H9 (cell line): Measurements from ENCODE around the gene GPALPP1. TPM values are rescaled to one million over a fixed set of nuclear protein-coding genes. Genes with fewer than 3 reads are reported as not detected.

Source experiments
- DNase-seq: peaks from one replicate; pipeline ENCODE4 v3.0.0-alpha.2; 2017
- H2AFZ ChIP-seq: one replicate; pipeline ENCODE4 v1.6.1; 2013; ENCODE audit warnings: mild to moderate bottlenecking, low read length, control low read depth, moderate library complexity
- H2AK5ac ChIP-seq: 2 replicates; pipeline ENCODE4 v1.6.1; 2013; ENCODE audit warnings: low read length, control low read depth, mixed read lengths; ENCODE audit not compliant: insufficient read length
- H2BK120ac ChIP-seq: one replicate; pipeline ENCODE4 v1.6.1; 2013; ENCODE audit warnings: low read depth, mild to moderate bottlenecking, low read length, control low read depth, inconsistent platforms; ENCODE audit not compliant: poor library complexity, severe bottlenecking
- H2BK12ac ChIP-seq: 2 replicates; pipeline ENCODE4 v1.6.1; 2013; ENCODE audit warnings: low read length, control low read depth, mixed read lengths, low read depth; ENCODE audit not compliant: insufficient read length
- H2BK15ac ChIP-seq: 2 replicates; pipeline ENCODE4 v1.6.1; 2013; ENCODE audit warnings: low read depth, low read length, control low read depth
- H2BK20ac ChIP-seq: one replicate; pipeline ENCODE4 v1.6.1; 2013; ENCODE audit warnings: low read depth, mild to moderate bottlenecking, low read length, control low read depth, inconsistent platforms; ENCODE audit not compliant: poor library complexity, severe bottlenecking
- H2BK5ac ChIP-seq: 2 replicates; pipeline ENCODE4 v1.6.1; 2013; ENCODE audit warnings: low read length, control low read depth, mixed read lengths; ENCODE audit not compliant: insufficient read length
- H3K14ac ChIP-seq: 2 replicates; pipeline ENCODE4 v1.6.1; 2013; ENCODE audit warnings: low read length, control low read depth; ENCODE audit not compliant: insufficient read depth
- H3K18ac ChIP-seq: 2 replicates; pipeline ENCODE4 v1.6.1; 2013; ENCODE audit warnings: low read depth, mild to moderate bottlenecking, mixed read lengths, low read length, control low read depth; ENCODE audit not compliant: insufficient read length
- H3K23ac ChIP-seq: 2 replicates; pipeline ENCODE4 v1.6.1; 2013; ENCODE audit warnings: low read length, control low read depth, mixed read lengths, low read depth; ENCODE audit not compliant: insufficient read length
- H3K23me2 ChIP-seq: 2 replicates; pipeline ENCODE4 v1.6.1; 2013; ENCODE audit warnings: low read depth, mild to moderate bottlenecking, mixed read lengths, low read length, control low read depth; ENCODE audit not compliant: insufficient read length, poor library complexity, severe bottlenecking
- H3K27ac ChIP-seq: 2 replicates; pipeline ENCODE4 v1.5.1; 2013; ENCODE audit warnings: low read length, control low read depth, mixed read lengths, low read depth; ENCODE audit not compliant: insufficient read length
- H3K27me3 ChIP-seq: 2 replicates; pipeline ENCODE4 v1.6.1; 2013; ENCODE audit warnings: low read length, control low read depth, inconsistent platforms; ENCODE audit not compliant: insufficient read depth
- H3K4ac ChIP-seq: 2 replicates; pipeline ENCODE4 v1.6.1; 2013; ENCODE audit warnings: low read depth, mild to moderate bottlenecking, control low read depth, inconsistent platforms, low read length, moderate library complexity
- H3K4me1 ChIP-seq: 2 replicates; pipeline ENCODE4 v1.6.1; 2013; ENCODE audit warnings: low read length, control low read depth, inconsistent platforms; ENCODE audit not compliant: insufficient read depth
- H3K4me2 ChIP-seq: 2 replicates; pipeline ENCODE4 v1.6.1; 2013; ENCODE audit warnings: low read length, control low read depth, mixed read lengths; ENCODE audit not compliant: insufficient read length, insufficient read depth
- H3K56ac ChIP-seq: 2 replicates; pipeline ENCODE4 v1.6.1; 2013; ENCODE audit warnings: low read depth, mild to moderate bottlenecking, mixed read lengths, low read length, control low read depth; ENCODE audit not compliant: insufficient read length
- H3K79me1 ChIP-seq: 2 replicates; pipeline ENCODE4 v1.6.1; 2013; ENCODE audit warnings: low read depth, mild to moderate bottlenecking, moderate library complexity, low read length, control low read depth, inconsistent platforms; ENCODE audit not compliant: insufficient read depth, poor library complexity, severe bottlenecking
- H3K79me2 ChIP-seq: 2 replicates; pipeline ENCODE4 v1.6.1; 2013; ENCODE audit warnings: low read length, control low read depth, inconsistent platforms; ENCODE audit not compliant: insufficient read depth
- H3K9ac ChIP-seq: 2 replicates; pipeline ENCODE4 v1.6.1; 2013; ENCODE audit warnings: low read length, control low read depth, mixed read lengths; ENCODE audit not compliant: insufficient read length; ENCODE audit errors: extremely low read depth
- H3K9me3 ChIP-seq: one replicate; pipeline ENCODE4 v1.6.1; 2013; ENCODE audit warnings: low read depth, low read length, inconsistent platforms; ENCODE audit not compliant: control insufficient read depth
- H3T11ph ChIP-seq: one replicate; pipeline ENCODE4 v1.6.1; 2013; ENCODE audit warnings: mild to moderate bottlenecking, low read length, control low read depth, inconsistent platforms
- H4K20me1 ChIP-seq: one replicate; pipeline ENCODE4 v1.6.1; 2013; ENCODE audit not compliant: control insufficient read depth, insufficient read length, insufficient read depth
- H4K5ac ChIP-seq: 2 replicates; pipeline ENCODE4 v1.6.1; 2013; ENCODE audit warnings: low read depth, mild to moderate bottlenecking, mixed read lengths, low read length, control low read depth; ENCODE audit not compliant: insufficient read length
- H4K8ac ChIP-seq: replicated peaks from 2 replicates; pipeline ENCODE4 v1.6.1; 2013; ENCODE audit warnings: low read length, control low read depth, mixed read lengths, low read depth; ENCODE audit not compliant: insufficient read length
- H4K91ac ChIP-seq: 2 replicates; pipeline ENCODE4 v1.6.1; 2013; ENCODE audit warnings: low read depth, mild to moderate bottlenecking, moderate library complexity, mixed read lengths, low read length, control low read depth; ENCODE audit not compliant: insufficient read length
- H3K27ac Mint-ChIP-seq, 3 experiments: 2 replicates in 2 of 3; 3 replicates in 1 of 3; pipeline ENCODE4 v1.8.0; 2020 to 2021; ENCODE audit warnings: mixed read lengths in 3 of 3, mild to moderate bottlenecking in 1 of 3, moderate library complexity in 1 of 3
- H3K27me3 Mint-ChIP-seq: 2 replicates; pipeline ENCODE4 v1.8.0; 2021; ENCODE audit warnings: low read depth, mild to moderate bottlenecking, moderate library complexity, mixed read lengths
- H3K36me3 Mint-ChIP-seq, 3 experiments: 2 replicates in 2 of 3; 3 replicates in 1 of 3; pipeline ENCODE4 v1.8.0; 2020 to 2021; ENCODE audit warnings: low read depth in 3 of 3, mixed read lengths in 3 of 3; ENCODE audit not compliant: insufficient read depth in 1 of 3
- H3K4me1 Mint-ChIP-seq, 2 experiments: 2 replicates each; pipeline ENCODE4 v1.8.0; 2020; ENCODE audit warnings: mixed read lengths in 2 of 2
- H3K4me3 Mint-ChIP-seq, 2 experiments: 2 replicates in 1 of 2; 3 replicates in 1 of 2; pipeline ENCODE4 v1.8.0; 2020 to 2021; ENCODE audit warnings: mild to moderate bottlenecking in 2 of 2, mixed read lengths in 2 of 2, moderate library complexity in 1 of 2
- H3K9me3 Mint-ChIP-seq, 2 experiments: 2 replicates in 1 of 2; 3 replicates in 1 of 2; pipeline ENCODE4 v1.8.0; 2020; ENCODE audit warnings: mild to moderate bottlenecking in 2 of 2, mixed read lengths in 2 of 2, moderate library complexity in 1 of 2
- CTCF ChIP-seq: fragments of 200-600 bp; sonication (generic); conservative IDR thresholded peaks from 3 replicates; pipeline ENCODE4 v1.8.0; 2021; ENCODE audit warnings: antibody characterized with exemption, mild to moderate bottlenecking
- WGBS: extraction: QIAGEN DNeasy Blood & Tissue Kit; methylation state at CpG from one replicate; pipeline ENCODE4 v1.1.7; 2013; ENCODE audit warnings: missing lambda C conversion rate, low lambda C conversion rate, mixed read lengths; ENCODE audit not compliant: insufficient read length; ENCODE audit errors: extremely low coverage; 5-methylcytosine and 5-hydroxymethylcytosine counted together
- total RNA-seq: library from RNA; stranded (reverse); gene quantifications from 2 replicates; pipeline ENCODE4 v1.2.1, GENCODE V29; 2021

The GPALPP1 gene
- total RNA-seq, 1 experiment from 2014 or later, result 21.9 TPM

DNA sequence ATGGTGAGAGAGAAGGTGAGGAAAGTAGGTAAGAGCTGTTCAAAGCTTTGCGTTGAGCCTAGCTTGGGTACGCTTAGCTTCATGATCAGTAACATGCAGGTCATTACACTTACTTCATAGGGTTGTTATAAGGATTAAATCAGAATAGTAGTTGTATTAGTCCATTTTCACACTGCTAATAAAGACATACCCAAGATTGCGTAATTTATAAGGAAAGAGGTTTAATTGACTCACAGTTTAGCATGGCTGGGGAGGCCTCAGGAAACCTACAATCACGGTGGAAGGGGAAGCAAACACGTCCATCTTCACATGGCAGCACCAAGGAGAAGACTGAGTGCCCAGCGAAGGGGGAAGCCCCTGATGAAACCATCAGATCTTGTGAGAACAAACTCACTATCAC is 21.9 kb downstream of the GPALPP1 start:
- H3K14ac ChIP-seq, result no peak overlapping the region
- no peaks in the 10 kb centered on the region for H3K79me1 ChIP-seq
- DNase-seq, result no peak
- no peak overlapping the region for H2BK5ac ChIP-seq
- no peak overlapping the region for H3K56ac ChIP-seq
- Mint-ChIP-seq H3K27me3 (no peaks in the 10 kb centered on the region), H3K27ac (no peak overlapping the region), H3K4me1 (no peaks in the 10 kb centered on the region), H3K9me3 (no peaks in the 10 kb centered on the region), H3K36me3 (peaks cover 13 to 36% (median 35%) of the 10 kb centered on the region in 3 experiments; a peak in 6 of 7 replicates), H3K4me3 (no peak overlapping the region)
- H3K27me3 ChIP-seq, result no peaks in the 10 kb centered on the region
- H4K8ac ChIP-seq, result no peak overlapping the region
- no peak overlapping the region for H3K18ac ChIP-seq
- no peak overlapping the region for H2AFZ ChIP-seq
- H3K4me1 ChIP-seq, result no peaks in the 10 kb centered on the region
- H2AK5ac ChIP-seq, result no peak overlapping the region
- no peak overlapping the region for H3K4me2 ChIP-seq
- H3K9me3 ChIP-seq, result no peaks in the 10 kb centered on the region
- H3K4ac ChIP-seq, result no peak overlapping the region
- H3K27ac ChIP-seq, result no peak overlapping the region
- H3K23ac ChIP-seq, result no peak overlapping the region
- no peaks in the 10 kb centered on the region for H3K23me2 ChIP-seq
- no peaks in the 10 kb centered on the region for H3K79me2 ChIP-seq
- no peak overlapping the region for H2BK120ac ChIP-seq
- no peak overlapping the region for H3K9ac ChIP-seq
- no peak overlapping the region for H2BK15ac ChIP-seq
- WGBS, result no CpG with 5 or more reads among the region's 6 CpGs
- no peak overlapping the region for H4K5ac ChIP-seq
- H4K91ac ChIP-seq, result no peak overlapping the region
- H4K20me1 ChIP-seq, result no peaks in the 10 kb centered on the region
- no peak overlapping the region for H2BK12ac ChIP-seq
- H2BK20ac ChIP-seq, result no peak overlapping the region
- H3T11ph ChIP-seq, result no peak overlapping the region
- TF ChIP-seq CTCF, result no peak
